Heart left ventricle (tissue), 16 donors: ENCODE data around the gene PRDM16. TPM values are rescaled to one million over a fixed set of nuclear protein-coding genes. Genes with fewer than 3 reads are reported as not detected.

Experiments used
- ATAC-seq, 4 donors: fragments of 200-7000 bp; cut with Tn5 transposase; one replicate each; pipeline ENCODE4 v1.9.1; 2020 to 2022; ENCODE audit warnings: moderate library complexity in 4 of 4, mild to moderate bottlenecking in 3 of 4, moderate number of reproducible peaks in 1 of 4
- DNase-seq, 5 donors: peaks; one replicate each; pipeline ENCODE4 v3.0.0-alpha.2; 2020
- H3K27ac ChIP-seq, 12 donors: fragments of 200-600 bp; sonication (generic) in 4 of 12; one replicate each; pipeline versions ENCODE4 v1.5.0 to v1.8.0; 2016 to 2022; ENCODE audit warnings: mild to moderate bottlenecking in 2 of 12
- H3K27me3 ChIP-seq, 9 donors: fragments of 200-600 bp; sonication (generic) in 2 of 9; one replicate each; pipeline versions ENCODE4 v1.5.1 to v1.8.0; 2016 to 2022; ENCODE audit warnings: mild to moderate bottlenecking in 3 of 9
- H3K36me3 ChIP-seq, 9 donors: fragments of 200-600 bp; sonication (generic) in 2 of 9; one replicate each; pipeline versions ENCODE4 v1.5.0 to v1.8.0; 2018 to 2022; ENCODE audit warnings: mild to moderate bottlenecking in 2 of 9
- H3K4me1 ChIP-seq, 12 donors: fragments of 200-600 bp; sonication (generic) in 4 of 12; one replicate each; pipeline versions ENCODE4 v1.5.0 to v1.8.0; 2016 to 2022; ENCODE audit warnings: mild to moderate bottlenecking in 3 of 12
- H3K4me3 ChIP-seq, 12 donors: fragments of 200-600 bp; sonication (generic) in 4 of 12; one replicate each; pipeline versions ENCODE4 v1.5.0 to v1.8.0; 2017 to 2022; ENCODE audit warnings: mild to moderate bottlenecking in 9 of 12, moderate library complexity in 4 of 12
- H3K9me3 ChIP-seq, 12 donors: fragments of 200-600 bp; sonication (generic) in 4 of 12; one replicate each; pipeline versions ENCODE4 v1.5.0 to v1.8.0; 2016 to 2022; ENCODE audit warnings: mild to moderate bottlenecking in 1 of 12
- POLR2A ChIP-seq, 2 donors: fragments of 450-650 bp; IDR thresholded peaks; one replicate each; pipeline ENCODE4 v1.6.1; 2017; ENCODE audit warnings: antibody characterized with exemption in 2 of 2, mild to moderate bottlenecking in 2 of 2, moderate library complexity in 2 of 2
- WGBS, 4 donors: extraction: QIAGEN DNeasy Blood & Tissue Kit in 2 of 4; methylation state at CpG; one replicate each; pipeline versions ENCODE4 v1.1.5 to v1.1.7; 2013 to 2018; 5-methylcytosine and 5-hydroxymethylcytosine counted together
- intact Hi-C, 10 donors: fragments of 100-400 bp; cut with DNase I; formaldehyde crosslinking; loops; one replicate each; pipeline versions ENCODE4 v1.11.1 to v1.14.2; 2022
- polyA plus RNA-seq, 2 donors: library from polyadenylated mRNA; stranded (reverse); fragments of 200-250 nt; gene quantifications; one replicate each; pipeline ENCODE4 v1.2.3, GENCODE V29; 2013
- total RNA-seq, 9 donors: library from RNA; depleted of rRNA in 2 of 9; stranded (reverse); fragments of >200 nt in 2 of 9; fragmentation: NEBNext Ultra II Directional in 3 of 9; extraction: Animal tissue kit (Norgen Biotek cat#: 25700) in 3 of 9; gene quantifications; one replicate each; pipeline versions ENCODE4 v1.1.0 to v1.2.4, GENCODE V29; 2016 to 2023
- TF ChIP-seq, protein P1 (sequence below), 12 donors: fragments of 200-600 bp; sonication (generic) in 4 of 12; IDR thresholded peaks; one replicate each; pipeline versions ENCODE4 v1.5.0 to v1.8.0; 2018 to 2022; ENCODE audit warnings: antibody characterized with exemption in 12 of 12, mild to moderate bottlenecking in 5 of 12
- donor health status: ischemic (EF 13 %, LVEDD 7.1; RV severe dilation, severe dysfunction).
- donor health status: healthy with polysubstance abuse.
- donor health status: DM: no; HTN: yes; CAD: no.
- donor health status: DM: no; HTN: no; CAD: no.
- donor health status: ischemic (EF 25% LVEDD 6.9; RV normal size, moderate dysfunction).
- donor health status: ischemic (EF 25% LVEDD 5.7; RV mildly dilated, moderate dysfunction).
- donor health status: healthy.
- donor health status: DM: yes; HTN: yes; CAD: no.
- donor health status: ischemic (EF 35%, LVEDD 5.7; RV mildly dilated, moderate dysfunction).
- donor health status: nonischemic (EF 11% LVEDD 7.7; RV severe dilation, severe dysfunction).
- donor health status: DM: yes; HTN: yes; CAD: no.
- donor health status: PGD.
- donor health status: ischemic (EF 29% LVEDD 5.4; RV normal size, mild dysfunction).
- donor health status: nonischemic (EF 23%, LVEDD 6.1; RV moderate dilation, normal function).

PRDM16 gene
- total and polyA plus RNA-seq, 11 donors = 6.0 to 22.7 (median 14.0) TPM

DNA sequence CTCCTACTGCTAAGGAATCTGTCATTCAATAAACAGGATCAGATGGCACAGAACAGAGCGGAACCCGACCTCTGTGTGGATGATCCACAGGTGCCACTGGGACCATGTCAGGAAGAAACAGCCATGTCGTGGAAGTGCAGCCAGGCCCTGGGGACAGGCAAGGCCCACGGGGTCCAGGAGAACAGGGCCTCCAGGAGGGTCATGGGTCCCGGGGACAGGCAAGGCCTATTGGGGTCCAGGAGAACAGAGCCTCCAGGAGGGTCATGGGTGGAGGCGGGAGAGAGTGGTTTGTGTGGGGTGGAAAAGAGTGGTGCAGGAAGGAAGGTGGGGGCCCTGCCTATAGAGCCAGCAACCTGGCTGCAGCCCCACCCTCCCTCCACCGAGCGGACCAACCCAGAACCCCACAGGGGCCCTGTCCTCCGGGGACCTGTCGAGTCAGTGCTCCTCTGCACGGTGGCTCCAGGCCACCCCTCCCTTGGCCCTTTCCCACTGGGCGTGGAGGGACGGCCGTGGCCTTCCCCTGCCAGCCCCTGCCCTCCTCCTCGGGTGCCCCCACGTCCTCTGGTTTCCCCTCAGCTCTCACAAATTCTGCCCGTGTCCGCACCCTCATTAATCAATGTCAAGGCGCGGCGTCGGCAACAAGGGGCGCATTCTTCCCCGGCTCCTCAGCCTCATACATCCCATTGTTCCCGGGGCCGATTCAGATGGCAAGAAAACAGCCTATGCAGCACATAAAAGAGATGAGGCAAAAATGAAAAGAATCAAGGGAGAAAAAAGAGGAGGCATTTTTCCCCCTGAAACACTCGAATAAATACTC, 146.4 kb downstream of the PRDM16 start:
- intact Hi-C loops = no loop called here

DNA sequence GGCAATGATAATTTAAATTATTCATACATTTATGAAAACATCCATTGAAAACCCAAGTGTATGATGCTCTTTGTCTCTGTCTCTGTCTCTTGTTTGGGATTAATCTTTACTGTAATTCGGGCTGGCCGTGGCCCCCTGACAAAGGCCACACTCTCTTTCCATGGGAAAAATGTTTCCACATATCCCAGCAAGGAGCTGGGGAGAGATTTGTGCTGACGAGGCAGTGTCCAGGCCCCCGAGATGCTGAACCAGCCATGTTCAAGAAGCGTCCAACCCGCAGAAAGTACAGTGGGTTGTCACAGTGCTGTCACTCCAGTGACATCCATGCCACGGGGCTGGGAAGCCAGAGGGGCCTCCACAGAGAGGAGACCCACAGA, 147.0 kb downstream of the PRDM16 start:
- DNase-seq (no peak), ATAC-seq (no peak)
- Histone ChIP-seq H3K27me3 (peaks cover 0 to 5% (median 0%) of the 10 kb centered on the region in 9 donors), H3K27ac (no peak overlapping the region), H3K4me1 (peaks cover 0 to 41% (median 11%) of the 10 kb centered on the region in 12 donors), H3K4me3 (no peak overlapping the region), H3K36me3 (no peaks in the 10 kb centered on the region), H3K9me3 (no peaks in the 10 kb centered on the region)
- no peak for TF ChIP-seq POLR2A (IDR thresholded peaks at IDR 0.05)
- TF ChIP-seq, protein P1, sequence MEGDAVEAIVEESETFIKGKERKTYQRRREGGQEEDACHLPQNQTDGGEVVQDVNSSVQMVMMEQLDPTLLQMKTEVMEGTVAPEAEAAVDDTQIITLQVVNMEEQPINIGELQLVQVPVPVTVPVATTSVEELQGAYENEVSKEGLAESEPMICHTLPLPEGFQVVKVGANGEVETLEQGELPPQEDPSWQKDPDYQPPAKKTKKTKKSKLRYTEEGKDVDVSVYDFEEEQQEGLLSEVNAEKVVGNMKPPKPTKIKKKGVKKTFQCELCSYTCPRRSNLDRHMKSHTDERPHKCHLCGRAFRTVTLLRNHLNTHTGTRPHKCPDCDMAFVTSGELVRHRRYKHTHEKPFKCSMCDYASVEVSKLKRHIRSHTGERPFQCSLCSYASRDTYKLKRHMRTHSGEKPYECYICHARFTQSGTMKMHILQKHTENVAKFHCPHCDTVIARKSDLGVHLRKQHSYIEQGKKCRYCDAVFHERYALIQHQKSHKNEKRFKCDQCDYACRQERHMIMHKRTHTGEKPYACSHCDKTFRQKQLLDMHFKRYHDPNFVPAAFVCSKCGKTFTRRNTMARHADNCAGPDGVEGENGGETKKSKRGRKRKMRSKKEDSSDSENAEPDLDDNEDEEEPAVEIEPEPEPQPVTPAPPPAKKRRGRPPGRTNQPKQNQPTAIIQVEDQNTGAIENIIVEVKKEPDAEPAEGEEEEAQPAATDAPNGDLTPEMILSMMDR (IDR thresholded peaks at IDR 0.05) = no peak
- intact Hi-C loops = no loop called here
- WGBS, 4 donors = 87 to 96% (median 91%) methylated on average over 7 of the region's 7 CpGs

More for the DNA sequence above, 146.4 kb downstream of the PRDM16 start:
- ATAC-seq (no peak), DNase-seq (no peak)
- Histone ChIP-seq H3K4me1 (peaks cover 0 to 36% (median 11%) of the 10 kb centered on the region in 12 donors), H3K4me3 (no peak overlapping the region), H3K27ac (no peak overlapping the region), H3K27me3 (peaks cover 0 to 5% (median 0%) of the 10 kb centered on the region in 9 donors), H3K9me3 (no peaks in the 10 kb centered on the region), H3K36me3 (no peaks in the 10 kb centered on the region)
- WGBS, 4 donors = 67 to 78% (median 73%) methylated on average over 27 of the region's 27 CpGs
- no peak for TF ChIP-seq POLR2A (IDR thresholded peaks at IDR 0.05)
- TF ChIP-seq, protein P1 (IDR thresholded peaks at IDR 0.05) = no peak

DNA sequence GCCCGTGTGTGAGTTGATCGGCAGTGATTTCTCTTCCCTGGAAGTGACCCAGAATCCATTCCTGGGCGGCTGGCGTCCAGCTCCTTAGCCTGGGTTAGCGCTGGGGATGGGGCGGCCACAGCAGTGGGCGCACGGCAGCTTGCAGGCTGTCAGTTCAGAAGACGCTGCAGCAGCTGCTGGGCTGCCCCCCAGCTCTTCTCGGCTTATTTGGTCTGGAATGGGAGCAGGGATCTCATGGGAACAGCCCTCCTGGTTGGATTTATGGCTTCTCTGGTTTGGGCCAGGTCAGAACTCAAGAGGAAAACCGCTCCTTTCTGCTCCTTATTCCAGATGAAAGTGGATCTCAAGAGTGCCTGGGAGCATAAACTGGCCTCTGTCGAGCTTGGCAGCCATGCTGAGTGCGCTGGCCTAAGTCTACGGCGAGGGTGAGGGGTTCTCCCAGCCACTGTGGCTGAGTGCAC, 148.2 kb downstream of the PRDM16 start:
- ATAC-seq (no peak), DNase-seq (no peak)
- intact Hi-C loops = no loop called here
- no peak overlapping the region for H3K27ac ChIP-seq
- no peak overlapping the region for H3K4me3 ChIP-seq
- H3K9me3 ChIP-seq = no peaks in the 10 kb centered on the region
- no peak for TF ChIP-seq POLR2A (IDR thresholded peaks at IDR 0.05)
- TF ChIP-seq, protein P1 (IDR thresholded peaks at IDR 0.05) = no peak
- 66 to 86% (median 83%) methylated on average over 10 to 15 of the region's 15 CpGs for WGBS, 4 donors
- H3K4me1 ChIP-seq = peaks cover 0 to 51% (median 13%) of the 10 kb centered on the region in 12 donors
- no peaks in the 10 kb centered on the region for H3K36me3 ChIP-seq
- H3K27me3 ChIP-seq = peaks cover 0 to 5% (median 0%) of the 10 kb centered on the region in 9 donors

DNA sequence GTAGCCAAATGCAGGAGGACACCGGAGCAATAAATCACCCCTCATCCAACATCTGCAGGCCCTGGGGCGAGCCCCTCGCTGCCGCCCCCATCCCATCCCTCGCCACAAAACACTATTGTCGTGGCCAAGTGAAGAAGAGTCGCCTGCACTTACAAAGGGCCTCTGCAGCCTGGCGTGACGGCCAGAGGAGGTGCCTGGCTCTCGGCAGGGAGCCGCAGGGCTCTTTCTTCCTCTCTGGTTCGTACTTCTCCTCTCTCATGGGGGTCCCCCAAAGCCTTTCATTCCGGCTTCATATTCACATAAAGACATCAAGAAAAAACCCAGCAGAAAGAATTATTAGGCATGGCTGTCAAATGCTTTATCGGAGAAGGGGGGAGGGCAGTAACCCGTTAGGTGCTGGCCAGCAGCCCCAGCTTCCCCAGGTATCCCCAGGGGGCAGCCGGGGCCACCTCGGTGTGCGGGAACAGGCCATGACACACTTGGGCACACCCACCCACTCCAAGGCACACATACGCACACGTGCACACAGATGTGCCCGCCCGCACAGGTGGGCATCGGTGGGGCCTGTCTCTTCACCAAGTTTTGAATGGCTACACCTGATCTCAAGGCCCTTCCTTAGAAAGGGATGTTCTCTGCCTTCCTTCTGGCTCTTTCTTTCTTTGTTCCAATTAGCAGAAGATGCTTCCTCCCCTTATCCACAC, 149.1 kb downstream of the PRDM16 start:
- Histone ChIP-seq H3K36me3 (no peaks in the 10 kb centered on the region), H3K9me3 (no peaks in the 10 kb centered on the region), H3K27ac (no peak overlapping the region), H3K4me1 (peaks cover 0 to 57% (median 15%) of the 10 kb centered on the region in 12 donors), H3K27me3 (peaks cover 0 to 5% (median 0%) of the 10 kb centered on the region in 9 donors), H3K4me3 (no peak overlapping the region)
- WGBS, 4 donors = 82 to 84% (median 83%) methylated on average over 23 of the region's 23 CpGs
- ATAC-seq (no peak), DNase-seq (no peak)
- no peak for TF ChIP-seq POLR2A (IDR thresholded peaks at IDR 0.05)
- TF ChIP-seq, protein P1 (IDR thresholded peaks at IDR 0.05) = no peak
- intact Hi-C loops = no loop called here
